MM.1S (cell line): ENCODE measurements around the gene UST.

Experiments
- CTCF ChIP-seq: fragments of 300-600 bp; sonication (generic); IDR thresholded peaks from 2 replicates; pipeline ENCODE4 v1.5.1; 2016; ENCODE audit warnings: antibody characterized with exemption, low read length, mixed read lengths
- EZH2 ChIP-seq: fragments of 300-600 bp; sonication (generic); optimal IDR thresholded peaks from 2 replicates; pipeline ENCODE3; 2017; ENCODE audit warnings: low read depth, mild to moderate bottlenecking, antibody characterized with exemption, low read length, mixed read lengths
- EZH2phosphoT487 ChIP-seq: fragments of 300-600 bp; sonication (generic); IDR thresholded peaks from 2 replicates; pipeline ENCODE4 v1.6.1; 2018; ENCODE audit warnings: antibody characterized with exemption, low read length

DNA sequence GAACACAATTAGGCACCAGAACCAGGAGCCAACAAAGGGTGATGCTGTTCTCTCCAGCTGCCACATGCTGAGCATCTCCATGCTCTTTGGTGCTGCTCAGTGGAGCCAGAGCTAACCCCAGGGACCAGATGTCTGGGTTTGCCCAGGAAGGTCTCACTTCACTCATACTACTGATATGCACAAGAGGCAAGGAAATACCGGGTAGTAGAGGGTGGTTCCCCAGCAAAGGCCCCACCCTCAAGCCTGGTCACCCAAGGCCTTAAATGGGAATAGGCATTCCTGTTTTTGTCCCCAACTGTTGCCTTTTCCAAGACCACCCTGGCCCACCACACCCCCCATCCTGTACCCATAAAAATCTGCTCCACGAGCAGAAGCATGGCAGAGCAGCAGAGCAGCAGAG lies 366.1 kb downstream of the UST start:
- no peak for TF ChIP-seq EZH2phosphoT487
- TF ChIP-seq CTCF, result no peak
- no peak for TF ChIP-seq EZH2
